Ascending aorta (tissue), 2 donors: ENCODE measurements around the gene ACCS. TPM values are rescaled to one million over a fixed set of nuclear protein-coding genes. Genes with fewer than 3 reads are reported as not detected.

Experiments
- DNase-seq, 2 donors: peaks; one replicate each; pipeline ENCODE4 v3.0.0-alpha.2; 2019; ENCODE audit warnings: low spot score in 2 of 2
- H3K27ac ChIP-seq, 2 donors: fragments of 200-600 bp; sonication (generic); one replicate each; pipeline ENCODE4 v1.5.1; 2016 to 2017; ENCODE audit warnings: mild to moderate bottlenecking in 1 of 2
- H3K27me3 ChIP-seq: fragments of 200-600 bp; sonication (generic); one replicate; pipeline ENCODE4 v1.5.1; 2017
- H3K36me3 ChIP-seq, 2 donors: fragments of 200-600 bp; sonication (generic); one replicate each; pipeline ENCODE4 v1.5.1; 2016
- H3K4me1 ChIP-seq, 2 donors: fragments of 200-600 bp; sonication (generic); one replicate each; pipeline ENCODE4 v1.5.1; 2016 to 2017; ENCODE audit warnings: mild to moderate bottlenecking in 1 of 2
- H3K4me3 ChIP-seq, 2 donors: fragments of 200-600 bp; sonication (generic); one replicate each; pipeline ENCODE4 v1.5.1; 2016 to 2017; ENCODE audit warnings: mild to moderate bottlenecking in 1 of 2
- H3K9me3 ChIP-seq, 2 donors: fragments of 200-600 bp; sonication (generic); one replicate each; pipeline ENCODE4 v1.5.1; 2016
- CTCF ChIP-seq, 3 experiments: fragments of 200-600 bp in 2 of 3; fragments of 450-650 bp in 1 of 3; sonication (generic) in 2 of 3; IDR thresholded peaks; one replicate each; pipeline ENCODE4 v1.5.1; 2016 to 2019; ENCODE audit warnings: antibody characterized with exemption in 3 of 3, mild to moderate bottlenecking in 1 of 3, moderate library complexity in 1 of 3
- intact Hi-C: fragments of 100-400 bp; cut with DNase I; formaldehyde crosslinking; loops from one replicate; pipeline ENCODE4 v1.15.1; 2023
- total RNA-seq: library from RNA; depleted of rRNA; stranded (reverse); fragments of >200 nt; gene quantifications from one replicate; pipeline ENCODE4 v1.1.0, GENCODE V29; 2016

Gene ACCS
- total RNA-seq, 1 donor from 2014 or later: 8.5 TPM

DNA sequence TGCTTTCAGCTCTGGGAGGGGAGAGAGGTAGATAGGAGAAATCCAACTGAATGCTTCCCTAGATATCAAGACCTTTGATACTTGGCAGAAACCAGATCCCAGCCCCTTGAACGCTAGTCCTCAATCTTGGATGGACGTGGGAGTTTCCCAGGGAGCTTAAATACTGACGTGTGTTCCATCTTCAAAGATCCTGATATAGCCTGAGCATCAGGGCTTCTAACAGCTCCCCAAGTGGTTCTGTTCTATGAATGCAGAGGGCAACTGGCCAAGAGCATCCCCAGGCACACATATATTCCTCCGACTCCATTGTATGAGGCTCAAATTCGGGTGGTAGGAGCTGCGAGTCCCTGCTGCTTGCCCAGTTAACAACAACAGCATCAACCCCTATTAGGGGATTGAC, 8.7 kb upstream of the ACCS start:
- intact Hi-C loops: no loop called here
- DNase-seq: peak in 1 of 2 donors; percentile 13
- no peak overlapping the region for H3K4me3 ChIP-seq
- H3K27me3 ChIP-seq: no peaks in the 10 kb centered on the region
- H3K36me3 ChIP-seq: no peaks in the 10 kb centered on the region
- no peaks in the 10 kb centered on the region for H3K9me3 ChIP-seq
- H3K4me1 ChIP-seq: no peaks in the 10 kb centered on the region
- no peak for TF ChIP-seq CTCF (IDR thresholded peaks at IDR 0.05)
- H3K27ac ChIP-seq: no peak overlapping the region

DNA sequence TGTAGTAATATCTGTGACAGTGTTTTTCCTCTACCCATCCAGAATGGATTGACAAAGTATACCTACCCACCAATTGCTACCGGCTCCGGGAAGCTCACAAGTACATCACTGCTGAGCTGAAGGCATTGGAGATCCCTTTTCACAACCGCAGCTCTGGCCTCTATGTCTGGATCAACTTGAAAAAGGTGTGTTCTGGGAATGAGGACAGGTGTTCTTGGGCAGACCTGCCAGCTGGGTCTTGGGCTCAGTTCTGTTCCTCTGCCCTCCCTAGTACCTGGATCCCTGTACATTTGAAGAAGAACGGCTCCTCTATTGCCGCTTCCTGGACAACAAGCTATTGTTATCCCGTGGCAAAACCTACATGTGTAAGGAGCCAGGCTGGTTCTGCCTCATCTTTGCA, 7.8 kb upstream of the ACCS start:
- DNase-seq: peak in 1 of 2 donors; percentile 31
- no peaks in the 10 kb centered on the region for H3K36me3 ChIP-seq
- H3K4me1 ChIP-seq: no peaks in the 10 kb centered on the region
- intact Hi-C loops: no loop called here
- H3K9me3 ChIP-seq: no peaks in the 10 kb centered on the region
- TF ChIP-seq CTCF (IDR thresholded peaks at IDR 0.05): no peak
- no peaks in the 10 kb centered on the region for H3K27me3 ChIP-seq
- H3K27ac ChIP-seq: no peak overlapping the region
- no peak overlapping the region for H3K4me3 ChIP-seq

DNA sequence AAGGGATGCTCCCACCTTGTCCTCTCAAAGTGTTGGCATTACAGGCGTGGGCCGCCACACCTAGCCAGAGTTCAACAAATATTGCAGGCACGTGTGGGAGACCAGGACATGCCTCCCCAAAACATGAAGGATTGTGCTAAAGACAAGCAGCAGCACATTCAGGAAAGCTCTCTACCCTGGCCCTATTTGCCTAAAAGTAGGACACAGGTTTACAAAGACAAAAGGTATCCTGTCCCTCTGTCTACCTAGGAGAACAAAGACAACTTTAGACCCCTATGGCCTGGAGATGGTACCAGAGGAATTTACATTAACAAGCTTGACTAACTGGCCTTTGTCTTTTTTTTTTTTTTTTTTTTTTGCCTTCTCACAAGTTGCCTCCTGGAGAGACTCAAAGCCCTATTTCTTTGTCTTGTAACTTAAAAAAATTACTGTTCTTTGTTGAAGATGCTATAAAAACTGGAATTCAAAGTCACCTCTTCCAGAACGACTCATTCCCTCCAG, 859 bp upstream of the ACCS start:
- peak overlapping the region; percentile 71 to 76 for H3K4me3 ChIP-seq
- peak overlapping the region; percentile 89 to 92 for H3K27ac ChIP-seq
- no peaks in the 10 kb centered on the region for H3K27me3 ChIP-seq
- intact Hi-C loops: no loop called here
- no peak for DNase-seq
- TF ChIP-seq CTCF (IDR thresholded peaks at IDR 0.05): no peak
- H3K4me1 ChIP-seq: peaks cover 0 to 10% of the 10 kb centered on the region in 2 donors
- no peaks in the 10 kb centered on the region for H3K9me3 ChIP-seq
- H3K36me3 ChIP-seq: no peaks in the 10 kb centered on the region

DNA sequence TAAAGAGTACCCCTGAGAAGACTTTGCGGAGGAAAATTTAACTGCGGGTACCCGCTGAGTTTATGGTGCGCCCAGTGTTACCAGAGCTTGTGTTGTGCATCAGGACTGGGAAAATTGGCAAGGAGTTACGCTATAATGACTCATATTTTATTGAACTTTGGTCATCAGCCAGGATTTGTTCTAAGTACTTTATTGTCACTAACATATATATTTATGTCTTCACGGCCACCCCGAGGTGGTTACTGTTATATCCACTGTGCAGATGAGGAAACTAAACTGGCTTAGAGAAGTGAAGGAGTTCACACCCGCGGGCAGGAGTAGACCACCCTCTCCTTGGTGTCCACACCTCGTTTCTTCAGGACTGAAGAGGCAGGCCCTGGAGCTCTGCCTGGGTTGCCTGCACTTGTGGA, 667 bp downstream of the ACCS start:
- TF ChIP-seq CTCF (IDR thresholded peaks at IDR 0.05): no peak
- Histone ChIP-seq H3K36me3 (peaks cover 5 to 8% of the 10 kb centered on the region in 2 donors), H3K4me3 (peak overlapping the region; percentile 71 to 76), H3K27ac (peak overlapping the region; percentile 89 to 92), H3K4me1 (peaks cover 0 to 10% of the 10 kb centered on the region in 2 donors), H3K27me3 (no peaks in the 10 kb centered on the region), H3K9me3 (no peaks in the 10 kb centered on the region)
- no peak for DNase-seq
- intact Hi-C loops: no loop called here

GRCh38 chr11:44067266-44067665, 1.2 kb downstream of the ACCS start:
- Histone ChIP-seq H3K4me3 (peak overlapping the region; percentile 71 to 76), H3K27ac (no peak overlapping the region), H3K27me3 (no peaks in the 10 kb centered on the region), H3K4me1 (peaks cover 0 to 10% of the 10 kb centered on the region in 2 donors), H3K36me3 (peaks cover 5 to 14% of the 10 kb centered on the region in 2 donors), H3K9me3 (no peaks in the 10 kb centered on the region)
- TF ChIP-seq CTCF (IDR thresholded peaks at IDR 0.05): no peak
- intact Hi-C loops: no loop called here
- DNase-seq: no peak

DNA sequence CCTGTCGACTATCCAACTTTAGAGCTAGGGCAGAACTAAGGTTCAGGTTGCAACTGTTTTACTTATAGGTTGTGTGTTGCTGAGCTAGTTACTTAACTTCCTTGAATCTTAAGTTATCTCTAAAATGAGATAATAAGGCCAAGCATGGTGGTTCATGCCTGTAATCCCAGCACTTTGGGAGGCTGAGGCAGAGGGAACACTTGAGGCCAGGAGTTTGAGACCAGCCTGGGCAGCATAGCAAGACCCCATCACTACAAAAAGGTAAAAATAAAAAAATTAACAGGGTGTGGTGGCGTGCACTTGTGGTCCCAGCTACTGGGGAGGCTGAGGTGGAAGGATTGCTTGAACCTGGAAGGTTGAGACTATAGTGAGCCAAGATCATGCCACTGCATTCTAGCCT, 2.1 kb downstream of the ACCS start:
- DNase-seq: no peak
- Histone ChIP-seq H3K4me3 (no peak overlapping the region), H3K9me3 (no peaks in the 10 kb centered on the region), H3K4me1 (peaks cover 0 to 10% of the 10 kb centered on the region in 2 donors), H3K27ac (no peak overlapping the region), H3K36me3 (peaks cover 12 to 23% of the 10 kb centered on the region in 2 donors), H3K27me3 (no peaks in the 10 kb centered on the region)
- no peak for TF ChIP-seq CTCF (IDR thresholded peaks at IDR 0.05)
- intact Hi-C loops: no loop called here
